ENCODE measurements around the gene TMBIM1.
"Not testable (repeated sequence)": the region's sequence is repeated elsewhere in the genome, so short reads cannot be mapped to it uniquely, and the experiment has no call there.

GRCh38 chr2:218273214-218273907, 18.9 kb downstream of the TMBIM1 start:
- TF ChIP-seq CTCF, POLR2A, POLR2AphosphoS5 (IDR thresholded peaks at IDR 0.05): not testable (repeated sequence)

Measured in breast epithelium (tissue), 3 donors.